VCaP (cell line): ENCODE data around the gene STAT4.

Experiments
- H3K27ac ChIP-seq: fragments of 450-650 bp; 2 replicates; pipeline ENCODE4 v1.5.1; 2017
- TF ChIP-seq, protein P1 (sequence below): fragments of 450-650 bp; conservative IDR thresholded peaks from 2 replicates; pipeline ENCODE4 v1.5.1; 2017; ENCODE audit warnings: mild to moderate bottlenecking, moderate library complexity

The STAT4 gene

DNA sequence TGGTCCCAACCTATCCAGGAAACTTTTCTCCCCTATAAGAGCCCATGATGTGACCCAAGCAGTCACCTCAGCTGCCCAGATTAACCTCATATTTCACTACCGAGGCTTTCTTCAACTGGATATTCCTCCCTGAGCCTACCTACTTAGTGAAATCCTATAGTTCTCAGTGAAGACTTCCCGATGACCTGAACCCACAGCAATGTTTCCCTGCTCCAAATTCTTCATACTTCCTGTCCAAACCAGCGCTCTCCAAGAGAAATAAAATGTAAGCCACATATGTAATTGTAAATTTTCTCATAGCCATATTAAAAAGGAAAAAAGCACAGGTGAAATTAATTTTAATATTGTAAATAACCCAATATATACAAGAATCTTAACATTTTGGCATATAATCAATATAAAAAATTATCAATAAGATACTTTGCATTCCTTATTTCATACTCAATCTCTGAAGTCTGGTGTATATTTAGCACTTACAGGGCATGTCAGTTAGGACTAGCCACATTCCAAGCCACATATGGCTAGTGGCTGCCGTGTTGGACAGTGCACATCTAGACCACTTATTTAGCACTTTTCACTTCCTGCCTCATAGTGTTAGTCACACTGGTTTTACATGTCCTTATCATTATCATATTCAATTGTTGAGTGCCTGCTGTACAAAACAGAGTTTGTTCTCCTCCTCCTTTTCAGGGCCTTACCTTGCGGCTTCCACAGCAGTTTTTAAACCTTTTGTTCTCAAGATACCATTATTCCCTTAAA is 1.9 kb upstream of the STAT4 start:
- TF ChIP-seq, protein P1, sequence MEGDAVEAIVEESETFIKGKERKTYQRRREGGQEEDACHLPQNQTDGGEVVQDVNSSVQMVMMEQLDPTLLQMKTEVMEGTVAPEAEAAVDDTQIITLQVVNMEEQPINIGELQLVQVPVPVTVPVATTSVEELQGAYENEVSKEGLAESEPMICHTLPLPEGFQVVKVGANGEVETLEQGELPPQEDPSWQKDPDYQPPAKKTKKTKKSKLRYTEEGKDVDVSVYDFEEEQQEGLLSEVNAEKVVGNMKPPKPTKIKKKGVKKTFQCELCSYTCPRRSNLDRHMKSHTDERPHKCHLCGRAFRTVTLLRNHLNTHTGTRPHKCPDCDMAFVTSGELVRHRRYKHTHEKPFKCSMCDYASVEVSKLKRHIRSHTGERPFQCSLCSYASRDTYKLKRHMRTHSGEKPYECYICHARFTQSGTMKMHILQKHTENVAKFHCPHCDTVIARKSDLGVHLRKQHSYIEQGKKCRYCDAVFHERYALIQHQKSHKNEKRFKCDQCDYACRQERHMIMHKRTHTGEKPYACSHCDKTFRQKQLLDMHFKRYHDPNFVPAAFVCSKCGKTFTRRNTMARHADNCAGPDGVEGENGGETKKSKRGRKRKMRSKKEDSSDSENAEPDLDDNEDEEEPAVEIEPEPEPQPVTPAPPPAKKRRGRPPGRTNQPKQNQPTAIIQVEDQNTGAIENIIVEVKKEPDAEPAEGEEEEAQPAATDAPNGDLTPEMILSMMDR = no peak
- H3K27ac ChIP-seq = no peak overlapping the region

DNA sequence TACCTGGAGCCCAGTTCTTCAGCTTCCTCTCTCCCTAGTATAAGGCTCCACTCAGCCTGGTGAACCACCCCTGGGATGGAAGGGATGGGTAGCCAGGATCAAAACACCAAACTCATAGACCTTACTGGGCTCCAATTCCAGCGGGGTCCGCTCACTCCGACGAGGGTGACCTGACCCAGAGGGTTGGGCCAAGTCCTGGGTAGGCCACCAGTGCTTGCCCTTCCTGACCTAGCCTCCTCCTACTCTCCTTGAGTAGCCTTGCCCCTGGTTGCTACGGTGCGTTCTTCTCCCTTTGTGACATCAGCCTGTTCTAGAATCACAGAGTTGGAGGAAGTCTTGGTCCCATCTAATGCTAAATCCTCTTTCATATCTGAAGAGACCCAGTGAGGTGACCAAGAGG is 537 bp upstream of the STAT4 start:
- TF ChIP-seq, protein P1 = no peak
- peak overlapping the region; percentile 38; the same call in 1 of the 2 replicates for H3K27ac ChIP-seq

DNA sequence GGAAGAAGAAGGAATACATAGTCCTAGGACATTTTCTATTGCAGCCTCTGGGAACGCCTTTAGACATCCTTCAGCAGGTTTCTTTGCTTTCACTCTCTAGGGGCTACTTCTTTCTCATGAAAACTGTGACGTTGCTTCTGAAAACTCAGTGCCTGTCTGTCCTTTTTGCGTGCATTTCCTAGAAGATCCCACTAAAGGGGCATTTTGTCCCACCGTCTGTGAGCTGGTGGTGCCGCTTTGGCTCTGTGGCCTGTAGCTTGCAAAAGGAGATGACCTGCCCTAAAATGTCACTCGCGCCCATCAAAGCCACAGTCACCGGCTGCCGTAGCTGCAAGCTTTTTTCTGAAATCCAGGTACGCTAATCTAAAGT is 579 bp downstream of the STAT4 start:
- peak overlapping the region; percentile 38 for H3K27ac ChIP-seq
- TF ChIP-seq, protein P1 = no peak

DNA sequence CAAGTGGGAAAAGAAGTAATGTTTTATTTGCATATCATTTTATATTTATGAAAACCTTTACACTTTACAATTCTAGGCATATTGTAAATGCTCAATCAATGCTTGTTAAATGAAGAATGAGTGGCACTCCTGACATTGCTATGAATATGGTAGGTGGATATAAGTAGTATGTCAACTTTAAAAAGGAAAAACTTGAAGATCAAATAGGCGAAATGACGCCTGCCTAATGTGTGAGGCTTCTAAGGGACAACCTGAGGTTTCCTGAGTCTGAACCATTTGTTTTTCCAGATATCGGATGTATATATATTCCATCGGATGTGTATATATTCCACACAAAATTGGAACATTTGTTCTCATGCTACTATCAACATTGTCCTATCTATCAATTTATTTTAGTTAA is 1.4 kb downstream of the STAT4 start:
- TF ChIP-seq, protein P1 = no peak

DNA sequence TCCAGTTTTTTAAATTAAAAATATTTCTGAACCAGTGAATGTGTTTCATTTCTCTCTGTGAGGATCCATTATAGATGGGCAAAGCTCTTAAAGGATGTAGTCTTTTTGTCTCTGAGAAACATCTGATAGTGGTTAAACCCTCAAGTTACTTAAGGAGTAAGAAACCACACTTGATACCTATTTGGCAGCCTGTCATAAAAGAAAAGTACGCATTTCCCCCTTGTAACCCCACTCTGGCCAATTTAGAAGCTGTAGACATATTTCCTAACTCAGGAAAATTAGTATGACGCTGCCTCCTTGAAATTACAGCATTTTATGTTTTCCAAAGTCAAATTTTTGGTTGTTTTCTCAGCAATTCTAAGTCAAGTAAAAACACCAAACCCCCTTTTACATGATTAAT is 2.0 kb downstream of the STAT4 start:
- TF ChIP-seq, protein P1 = no peak
- H3K27ac ChIP-seq = no peak overlapping the region

More for the DNA sequence above, 1.4 kb downstream of the STAT4 start:
- no peak overlapping the region for H3K27ac ChIP-seq

DNA sequence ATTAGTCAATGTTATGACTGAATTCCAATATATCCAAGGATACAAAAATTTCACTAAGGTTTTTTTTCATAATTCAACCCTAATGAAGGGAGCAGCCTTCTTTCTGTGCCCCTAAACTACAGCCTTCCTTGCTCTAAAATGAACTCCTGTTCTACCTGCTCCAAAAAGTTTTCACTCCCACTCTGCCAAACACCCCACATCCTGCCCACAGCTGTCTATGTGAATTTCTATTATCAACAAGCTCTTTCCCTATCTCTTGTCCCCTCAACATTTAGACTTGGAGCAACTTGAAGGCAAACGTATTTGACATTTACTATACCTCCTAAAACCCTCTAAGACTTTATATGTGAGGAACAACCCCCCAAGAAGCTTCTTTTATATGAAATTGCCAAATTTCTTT is 2.5 kb downstream of the STAT4 start:
- H3K27ac ChIP-seq = no peak overlapping the region
- TF ChIP-seq, protein P1 = no peak

DNA sequence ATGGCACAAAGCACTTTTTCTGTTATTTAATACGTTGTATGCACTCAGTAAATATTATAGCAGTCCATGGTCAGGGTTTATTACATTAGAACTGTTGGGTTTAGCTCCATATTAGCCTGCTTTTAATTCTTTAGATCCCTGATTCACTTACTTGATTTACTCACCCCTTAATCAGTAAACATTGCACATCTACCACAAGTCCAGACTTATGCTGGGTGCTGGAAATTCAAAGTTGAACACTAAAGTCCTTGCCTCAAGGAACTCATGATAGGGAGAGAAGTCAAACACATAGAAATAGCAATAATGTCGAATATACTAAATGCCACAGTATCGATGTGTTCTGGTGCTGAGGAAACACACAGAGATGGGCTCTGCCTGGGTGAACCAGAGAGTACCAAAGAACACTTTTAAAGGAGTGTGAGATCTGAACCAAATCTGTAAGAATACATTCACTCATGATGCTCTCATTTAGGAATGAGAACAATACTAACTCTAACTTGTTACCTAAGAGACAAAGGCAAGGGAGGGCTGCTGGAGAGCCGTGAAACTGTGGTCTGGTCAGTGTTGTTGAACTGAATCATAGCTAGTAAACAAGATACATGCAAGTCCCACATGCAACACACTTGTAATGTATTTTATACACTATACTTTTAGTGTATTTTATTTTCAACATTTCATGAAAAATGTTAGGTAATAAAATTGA is 4.9 kb downstream of the STAT4 start:
- TF ChIP-seq, protein P1 = no peak
- H3K27ac ChIP-seq = no peak overlapping the region
